K562 (cell line): ENCODE data around the gene SLC39A3. TPM values are rescaled to one million over a fixed set of nuclear protein-coding genes. Genes with fewer than 3 reads are reported as not detected.

Source experiments
- ATAC-seq: fragments of 200-7000 bp; cut with Tn5 transposase; 3 replicates; pipeline ENCODE4 v1.9.1; 2020; ENCODE audit warnings: moderate library complexity
- BruUV-seq: library from RNA; stranded (reverse); fragments of 400-500 nt; replicated peaks from 2 replicates; lab custom pipeline; 2021; lab: Mats Ljungman, UMichigan
- CTCF ChIA-PET: fragments of 300-600 bp; formaldehyde crosslinking; extraction: SDS; loops from one replicate; lab custom pipeline; 2021; ENCODE audit warnings: low intra/inter-chr PET ratio; lab: Yijun Ruan, JAX
- POLR2A ChIA-PET: fragments of 300-600, 350-650 bp; sonication (Branson Sonifier 250); formaldehyde crosslinking; extraction: SDS; loops from one replicate; lab custom pipeline; 2021; ENCODE audit warnings: antibody characterized with exemption, inconsistent platforms; lab: Yijun Ruan, JAX
- DNase-seq, 4 experiments: peaks; one replicate each; pipeline versions ENCODE4 v3.0.0 to v3.0.0-alpha.2; 2011 to 2018; ENCODE audit warnings: low spot score in 3 of 4, mixed read lengths in 3 of 4; ENCODE audit errors: extremely low read depth in 1 of 4
- FAIRE-seq: peaks from 2 replicates; lab custom pipeline; 2011; peaks lifted over from hg19 to GRCh38; lab: Jason Lieb, UNC
- H2AFZ ChIP-seq: 2 replicates; pipeline ENCODE4 v1.6.0; 2011; ENCODE audit warnings: low read depth, low read length, control low read depth, inconsistent platforms
- H3K27ac ChIP-seq: fragments of 200-600 bp; 3 replicates; pipeline ENCODE4 v1.8.0; 2011; ENCODE audit warnings: low read depth, mild to moderate bottlenecking, control low read depth, inconsistent platforms, low read length, moderate library complexity, mixed read lengths; ENCODE audit errors: extremely low read depth
- H3K27me3 ChIP-seq, 2 experiments: fragments of 300-600 bp in 1 of 2; 2 replicates in 1 of 2; 3 replicates in 1 of 2; pipeline versions ENCODE4 v1.6.0 to v1.8.0; 2011; ENCODE audit warnings: inconsistent platforms in 2 of 2, low read length in 2 of 2, mild to moderate bottlenecking in 1 of 2, mixed read lengths in 1 of 2, moderate library complexity in 1 of 2; ENCODE audit not compliant: control insufficient read depth in 2 of 2, insufficient read depth in 2 of 2
- H3K36me3 ChIP-seq: fragments of 300-600 bp; 3 replicates; pipeline ENCODE4 v1.8.0; 2011; ENCODE audit warnings: mild to moderate bottlenecking, low read length, inconsistent platforms; ENCODE audit not compliant: control insufficient read depth, insufficient read depth
- H3K4me1 ChIP-seq, 2 experiments: fragments of 200-600 bp in 1 of 2; replicated peaks in 1 of 2; 2 replicates in 1 of 2; 3 replicates in 1 of 2; pipeline versions ENCODE4 v1.5.1 to v1.8.0; 2011; ENCODE audit warnings: inconsistent platforms in 2 of 2, low read length in 2 of 2, mild to moderate bottlenecking in 1 of 2, mixed read lengths in 1 of 2, moderate library complexity in 1 of 2; ENCODE audit not compliant: control insufficient read depth in 2 of 2, insufficient read depth in 2 of 2
- H3K4me2 ChIP-seq: 2 replicates; pipeline ENCODE4 v1.6.1; 2011; ENCODE audit warnings: low read length, control low read depth, inconsistent platforms, mixed read lengths; ENCODE audit not compliant: insufficient read depth
- H3K4me3 ChIP-seq: fragments of 200-600 bp; sonication (generic), shearing (Covaris generic); 2 replicates; pipeline ENCODE4 v1.5.1; 2016; ENCODE audit warnings: control low read depth, inconsistent platforms
- H3K79me2 ChIP-seq: fragments of 200-600 bp; 3 replicates; pipeline ENCODE4 v1.8.0; 2011; ENCODE audit warnings: low read length, inconsistent platforms; ENCODE audit not compliant: control insufficient read depth, insufficient read depth
- H3K9ac ChIP-seq, 2 experiments: 2 replicates each; pipeline versions ENCODE4 v1.6.0 to v1.6.1; 2011; ENCODE audit warnings: low read depth in 2 of 2, low read length in 2 of 2, control low read depth in 1 of 2, inconsistent platforms in 1 of 2, mild to moderate bottlenecking in 1 of 2, mixed read lengths in 1 of 2; ENCODE audit not compliant: insufficient read depth in 1 of 2
- H3K9me1 ChIP-seq: one replicate; pipeline ENCODE4 v1.6.0; 2011; ENCODE audit warnings: inconsistent platforms, mild to moderate bottlenecking, low read length, moderate library complexity; ENCODE audit not compliant: control insufficient read depth, insufficient read depth
- H3K9me3 ChIP-seq: replicated peaks from 2 replicates; pipeline ENCODE4 v1.5.1; 2011; ENCODE audit warnings: low read depth, low read length, inconsistent platforms; ENCODE audit not compliant: control insufficient read depth, insufficient read depth
- H4K20me1 ChIP-seq: replicated peaks from 2 replicates; pipeline ENCODE4 v1.6.1; 2011; ENCODE audit warnings: low read length, inconsistent platforms, mixed read lengths; ENCODE audit not compliant: control insufficient read depth, insufficient read depth
- FOXM1 ChIP-seq, 2 experiments: fragments of 450-650 bp in 1 of 2; sonication (generic) in 1 of 2; formaldehyde crosslinking in 1 of 2; IDR thresholded peaks; 2 replicates each; pipeline versions ENCODE4 v1.6.1 to v1.9.0; 2017 to 2022; ENCODE audit warnings: low read depth in 2 of 2, mild to moderate bottlenecking in 2 of 2, missing genetic modification reagents in 1 of 2, moderate library complexity in 1 of 2
- PCBP2 ChIP-seq: fragments of 200-400 bp; formaldehyde crosslinking; IDR thresholded peaks from 2 replicates; pipeline ENCODE4 v1.6.1; 2018; ENCODE audit warnings: low read length, low read depth, mild to moderate bottlenecking, moderate library complexity; ENCODE audit not compliant: poor library complexity, severe bottlenecking
- XRCC4 ChIP-seq: IDR thresholded peaks from one replicate; pipeline ENCODE4 v1.6.1; 2011; ENCODE audit not compliant: insufficient read depth, insufficient read length; ENCODE audit errors: extremely low read depth
- ZBTB7A ChIP-seq: IDR thresholded peaks from 2 replicates; pipeline ENCODE4 v1.6.1; 2011; ENCODE audit warnings: low read depth, mild to moderate bottlenecking, low read length, moderate library complexity, borderline replicate concordance; ENCODE audit not compliant: control insufficient read depth
- ZNF175 ChIP-seq: fragments of 200-800 bp; sonication (Bioruptor generic); IDR thresholded peaks from 2 replicates; pipeline ENCODE4 v1.6.1; 2016; ENCODE audit warnings: low read depth, mild to moderate bottlenecking, missing genetic modification characterization, missing compliant biosample characterization
- WGBS: fragments of 100-300 bp; shearing (Covaris generic); methylation state at CpG from one replicate; pipeline ENCODE4 v1.1.6; 2016; ENCODE audit warnings: low coverage, mixed read lengths; ENCODE audit not compliant: insufficient coverage; ENCODE audit errors: missing lambda C conversion rate; 5-methylcytosine and 5-hydroxymethylcytosine counted together
- in situ Hi-C: fragments of 300-500 bp; cut with MboI; formaldehyde crosslinking; loops from 4 replicates; pipeline ENCODE4 v1.15.0; 2018; ENCODE audit warnings: inconsistent platforms, mixed read lengths
- intact Hi-C: fragments of 100-400 bp; cut with micrococcal nuclease; formaldehyde crosslinking; loops from 2 replicates; pipeline ENCODE4 v1.14.2; 2022
- polyA plus RNA-seq, 8 experiments: library from polyadenylated mRNA; depleted of rRNA in 4 of 8; stranded (reverse) in 5 of 8; unstranded in 3 of 8; fragments of >200 nt; fragmentation: Nextera tagmentation in 2 of 8; fragmentation: Illumina TruSeq in 1 of 8; extraction: Ambion mirVana in 2 of 8; extraction: Trizol in 1 of 8; gene quantifications; 2 replicates each; pipeline versions ENCODE4 v1.2.1 to v1.2.3, GENCODE V29; 2011 to 2014; ENCODE audit warnings: inconsistent platforms in 1 of 8, missing spikeins in 1 of 8
- total RNA-seq, 7 experiments: library from RNA; depleted of rRNA in 6 of 7; stranded (reverse); fragments of >200 nt in 6 of 7; fragmentation: Illumina TruSeq in 2 of 7; extraction: Trizol in 2 of 7; gene quantifications; 2 replicates each; pipeline versions ENCODE4 v1.2.1 to v1.2.3, GENCODE V29; 2011 to 2021; ENCODE audit warnings: low replicate concordance in 1 of 7
- TF ChIP-seq, protein P1 (sequence below): fragments of 450-650 bp; IDR thresholded peaks from 2 replicates; pipeline ENCODE4 v1.6.1; 2016

Gene SLC39A3
- total and polyA plus RNA-seq, 9 of the 15 experiments (the other 6 are each of a cell fraction or from before 2014, with no cell fraction given): 2.3 to 215 (median 127) TPM

DNA sequence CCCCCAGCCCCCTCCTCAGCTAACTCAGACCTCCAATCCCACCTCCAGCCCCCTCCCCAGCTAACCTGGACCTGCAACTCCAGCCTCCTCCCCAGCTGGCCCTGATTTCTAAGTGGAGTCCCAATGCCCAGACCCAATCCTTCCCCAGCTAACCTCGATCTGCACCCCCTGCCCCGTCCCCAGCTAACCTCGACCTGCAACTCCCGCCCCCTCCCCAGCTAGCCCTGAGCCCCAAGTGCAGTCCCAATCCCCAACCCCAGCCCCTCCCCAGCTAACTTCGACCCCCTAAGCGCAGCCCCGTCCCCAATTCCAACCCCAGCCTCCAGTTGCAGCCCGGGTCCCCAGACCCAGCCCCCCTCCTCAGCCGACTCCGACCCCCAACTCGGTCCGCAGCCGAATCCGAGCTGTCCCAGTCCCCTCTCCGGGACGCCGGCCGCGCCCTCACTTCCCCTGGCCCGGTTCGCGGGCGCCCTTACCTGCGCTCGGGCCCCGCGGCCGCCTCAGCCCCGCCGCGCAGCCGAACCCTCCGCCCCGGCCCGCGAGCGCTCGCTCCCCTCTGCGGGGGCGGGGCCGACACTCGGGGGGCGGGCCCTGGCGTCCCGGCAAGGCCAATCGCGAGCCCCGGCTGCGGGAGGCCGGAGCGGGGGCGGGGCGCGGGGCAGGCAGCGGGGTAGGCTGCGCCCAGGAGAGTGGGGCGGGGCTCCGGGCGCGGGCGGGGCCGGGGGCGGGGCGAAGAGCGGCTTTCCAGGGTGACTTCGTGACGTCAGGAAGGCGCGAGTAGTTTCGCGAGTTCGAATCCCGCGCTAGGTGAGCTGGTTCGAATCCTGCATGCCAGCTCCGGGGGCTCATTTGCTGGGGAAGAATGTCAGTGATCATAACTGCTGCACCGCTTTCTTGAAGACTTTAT lies 37.4 kb downstream of the SLC39A3 start, which contains the start of gene GNG7 (continued):
- no peak for TF ChIP-seq ZNF175 (CRISPR knock-in tag)
- TF ChIP-seq PCBP2: no peak

DNA sequence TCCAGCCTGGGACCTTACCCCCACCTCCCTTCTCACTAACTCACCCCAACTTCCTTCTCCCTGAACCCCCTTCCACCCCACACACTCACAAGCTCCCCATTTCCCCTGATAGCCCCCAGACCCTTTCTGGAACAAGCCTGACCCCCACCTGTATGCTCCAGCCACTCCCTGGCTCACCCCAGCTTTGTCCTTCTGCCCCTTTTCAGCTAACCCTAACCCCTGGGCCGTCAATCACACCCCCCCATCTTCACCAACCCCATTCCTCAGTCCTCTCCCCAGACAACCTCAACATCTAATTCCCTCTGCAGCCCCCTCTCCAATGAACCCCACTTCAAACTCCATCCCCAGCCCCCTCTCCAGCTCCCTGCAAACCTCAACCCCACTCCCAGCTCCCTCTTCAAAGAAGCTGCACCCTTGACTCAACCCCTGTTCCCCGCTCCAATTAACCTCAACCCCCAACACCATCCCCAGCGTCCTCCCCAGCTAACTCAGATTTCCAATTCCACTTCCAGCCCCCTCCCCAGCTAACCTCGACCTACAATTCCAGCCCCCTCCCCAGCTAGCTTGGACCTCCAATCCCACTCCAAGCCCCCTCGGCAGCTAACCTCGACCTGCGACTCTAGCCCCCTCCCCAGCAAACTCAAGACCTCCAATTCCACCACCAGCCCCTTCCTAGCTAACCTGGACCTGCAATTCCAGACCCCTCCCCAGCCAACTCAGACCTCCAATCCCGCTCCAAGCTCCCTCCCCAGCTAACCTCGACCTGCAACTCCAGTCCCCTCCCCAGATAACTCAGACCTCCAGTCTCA lies 38.3 kb downstream of the SLC39A3 start:
- 0% methylated on average over 5 of the region's 9 CpGs for WGBS
- Histone ChIP-seq H3K79me2 (no peaks in the 10 kb centered on the region), H3K9ac (peak overlapping the region in 1 of 2 experiments; percentile 17; a peak in 2 of 4 replicates), H3K9me3 (no peaks in the 10 kb centered on the region), H3K4me1 (peaks cover 0 to 13% of the 10 kb centered on the region in 2 experiments; a peak in 2 of 5 replicates), H2AFZ (no peak overlapping the region), H3K4me2 (no peak overlapping the region), H3K9me1 (no peaks in the 10 kb centered on the region), H3K27me3 (peaks cover 28 to 48% of the 10 kb centered on the region in 2 experiments; a peak in 4 of 5 replicates), H3K27ac (no peak overlapping the region), H3K4me3 (no peak overlapping the region), H3K36me3 (no peaks in the 10 kb centered on the region), H4K20me1 (no peaks in the 10 kb centered on the region)
- no peak for FAIRE-seq
- intact Hi-C loops (no loop called here), in situ Hi-C loops (no loop called here)
- no peak for DNase-seq
- CTCF ChIA-PET: no interaction called here
- ATAC-seq: no peak
- no peak for TF ChIP-seq FOXM1 (IDR thresholded peaks at IDR 0.05; ENCODE audit: low read depth)
- TF ChIP-seq FOXM1 (CRISPR knock-in tag; IDR thresholded peaks at IDR 0.05; ENCODE audit: low read depth): no peak
- TF ChIP-seq, protein P1, sequence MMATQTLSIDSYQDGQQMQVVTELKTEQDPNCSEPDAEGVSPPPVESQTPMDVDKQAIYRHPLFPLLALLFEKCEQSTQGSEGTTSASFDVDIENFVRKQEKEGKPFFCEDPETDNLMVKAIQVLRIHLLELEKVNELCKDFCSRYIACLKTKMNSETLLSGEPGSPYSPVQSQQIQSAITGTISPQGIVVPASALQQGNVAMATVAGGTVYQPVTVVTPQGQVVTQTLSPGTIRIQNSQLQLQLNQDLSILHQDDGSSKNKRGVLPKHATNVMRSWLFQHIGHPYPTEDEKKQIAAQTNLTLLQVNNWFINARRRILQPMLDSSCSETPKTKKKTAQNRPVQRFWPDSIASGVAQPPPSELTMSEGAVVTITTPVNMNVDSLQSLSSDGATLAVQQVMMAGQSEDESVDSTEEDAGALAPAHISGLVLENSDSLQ: peak; percentile 49
- no peak for TF ChIP-seq XRCC4
- peak; percentile 48; the same call in 1 of the 2 replicates for TF ChIP-seq ZBTB7A
- POLR2A ChIA-PET: interaction anchor here (0.6 kb wide), 1 partner anchor 63 kb away, joined by 3 read pairs; no protein-coding TSS in a partner anchor
- BruUV-seq: no TSS peak
